Neural cell (in vitro differentiated cells): ENCODE measurements around the gene TSEN2.

ENCODE experiments used
- CTCF ChIP-seq: fragments of 450-650 bp; IDR thresholded peaks from 2 replicates; pipeline ENCODE4 v1.5.1; 2014; ENCODE audit warnings: antibody characterized with exemption, mild to moderate bottlenecking, moderate library complexity; ENCODE audit not compliant: poor library complexity, severe bottlenecking
- EP300 ChIP-seq: fragments of 450-650 bp; conservative IDR thresholded peaks from 2 replicates; pipeline ENCODE4 v1.6.1; 2014; ENCODE audit warnings: antibody characterized with exemption, mild to moderate bottlenecking, moderate library complexity; ENCODE audit not compliant: poor library complexity, severe bottlenecking
- RAD21 ChIP-seq: fragments of 450-650 bp; conservative IDR thresholded peaks from 2 replicates; pipeline ENCODE4 v1.6.1; 2014; ENCODE audit warnings: antibody characterized with exemption, mild to moderate bottlenecking, moderate library complexity
- REST ChIP-seq: IDR thresholded peaks from 2 replicates; pipeline ENCODE4 v1.6.1; 2012; ENCODE audit warnings: borderline replicate concordance
- SMC3 ChIP-seq: fragments of 450-650 bp; conservative IDR thresholded peaks from 2 replicates; pipeline ENCODE4 v1.6.1; 2014; ENCODE audit warnings: antibody characterized with exemption, mild to moderate bottlenecking, moderate library complexity; ENCODE audit not compliant: poor library complexity
- TAF1 ChIP-seq: IDR thresholded peaks from 2 replicates; pipeline ENCODE4 v1.6.1; 2012; ENCODE audit warnings: low read depth

GRCh38 chr3:12544652-12545472, 60.6 kb downstream of the TSEN2 start:
- no peak for TF ChIP-seq RAD21
- TF ChIP-seq EP300: no peak
- TF ChIP-seq TAF1: no peak
- no peak for TF ChIP-seq CTCF
- no peak for TF ChIP-seq REST
- no peak for TF ChIP-seq SMC3
